AG10803 (cell line): Measurements from ENCODE around the gene PPP1R3E.
"Not testable (repeated sequence)": the region's sequence is repeated elsewhere in the genome, so short reads cannot be mapped to it uniquely, and the experiment has no call there.

Source experiments
- DNase-seq: peaks from one replicate; pipeline ENCODE4 v3.0.0; 2010; ENCODE audit warnings: low read depth
- H3K4me3 ChIP-seq: 2 replicates; pipeline ENCODE4 v1.5.1; 2011; ENCODE audit warnings: mild to moderate bottlenecking, low read length, control low read depth
- CTCF ChIP-seq: conservative IDR thresholded peaks from 2 replicates; pipeline ENCODE4 v1.5.1; 2011; ENCODE audit warnings: mild to moderate bottlenecking, low read length, control low read depth, inconsistent platforms

Gene PPP1R3E

GRCh38 chr14:23277189-23277588, 25.5 kb downstream of the PPP1R3E start:
- no peak for DNase-seq
- no peak for TF ChIP-seq CTCF
- no peak overlapping the region for H3K4me3 ChIP-seq

- no peak overlapping the region for H3K4me3 ChIP-seq
- no peak for TF ChIP-seq CTCF
- no peak for DNase-seq
These were observed 27.2 kb downstream of the PPP1R3E start for GRCh38 chr14:23275412-23275811.

- TF ChIP-seq CTCF = no peak
- H3K4me3 ChIP-seq = no peak overlapping the region
- no peak for DNase-seq
These were observed 33.5 kb downstream of the PPP1R3E start for GRCh38 chr14:23269193-23269592.

- H3K4me3 ChIP-seq = not testable (repeated sequence)
These were observed 41.8 kb downstream of the PPP1R3E start for GRCh38 chr14:23260849-23261248.

GRCh38 chr14:23259426-23259825, 43.2 kb downstream of the PPP1R3E start:
- no peak for DNase-seq
- TF ChIP-seq CTCF = no peak
- no peak overlapping the region for H3K4me3 ChIP-seq

More at GRCh38 chr14:23260849-23261248, 41.8 kb downstream of the PPP1R3E start:
- not testable (repeated sequence) for DNase-seq

GRCh38 chr14:23258256-23258655, 44.4 kb downstream of the PPP1R3E start:
- no peak overlapping the region for H3K4me3 ChIP-seq
- no peak for DNase-seq
- no peak for TF ChIP-seq CTCF

- no peak for TF ChIP-seq CTCF
- H3K4me3 ChIP-seq = no peak overlapping the region
- DNase-seq = no peak
These were observed 50.0 kb downstream of the PPP1R3E start for GRCh38 chr14:23252420-23253333.
